CD4-positive, alpha-beta T cell treated with Interleukin-10 for 1 hour (primary cell): ENCODE data around the gene HOXA11.

Source experiments
- DNase-seq: peaks from one replicate; pipeline ENCODE4 v3.0.0-alpha.2; 2020

Gene HOXA11

GRCh38 chr7:27167916-27168264, 17.1 kb downstream of the HOXA11 start:
- no peak for DNase-seq

DNA sequence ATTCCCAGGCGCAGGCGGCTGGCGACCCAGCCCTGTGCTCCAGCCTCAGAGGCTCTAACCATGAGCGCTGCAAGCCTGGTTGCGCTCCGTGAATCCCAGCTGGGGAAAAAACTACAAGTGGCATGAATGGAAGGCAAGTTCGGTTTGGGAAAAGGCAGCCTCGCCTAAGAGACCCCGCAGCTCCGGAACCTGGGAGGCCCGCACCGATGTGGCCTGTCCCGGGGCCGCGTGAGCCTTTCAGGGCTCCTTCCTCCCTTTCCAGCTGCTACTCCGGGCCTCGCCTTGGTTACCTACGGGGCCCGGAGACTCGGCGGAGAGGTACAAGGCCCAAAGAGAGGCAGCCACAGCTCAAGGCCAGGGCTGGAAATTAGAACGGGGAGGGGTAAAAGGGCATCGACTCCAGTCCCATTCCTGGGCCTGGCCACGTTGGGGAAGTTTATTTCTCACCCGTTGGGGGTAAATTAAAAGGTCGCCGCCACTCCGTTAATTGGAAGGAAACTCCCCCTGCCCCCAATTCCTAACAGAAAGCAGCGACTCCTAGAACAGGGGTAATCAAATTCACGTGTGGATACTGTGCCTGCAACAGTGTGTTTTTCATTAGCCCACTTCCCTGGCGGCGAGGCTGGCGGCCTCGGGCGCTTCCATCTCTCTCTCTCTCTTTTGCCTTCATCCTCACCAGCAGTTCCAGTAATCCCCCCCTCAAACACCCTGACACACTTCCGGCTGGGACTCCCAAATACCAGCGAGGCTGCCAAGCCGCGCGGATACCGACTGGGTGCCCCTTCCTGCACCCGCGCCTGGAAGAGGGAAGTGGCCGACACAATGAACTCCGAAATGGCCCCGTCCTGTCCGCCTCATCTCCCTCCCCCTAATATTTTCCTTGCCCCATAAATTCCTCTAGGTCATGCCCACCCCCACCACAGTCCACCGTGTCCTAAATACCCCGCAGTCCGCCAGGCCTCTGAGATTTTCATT, 18.2 kb downstream of the HOXA11 start:
- DNase-seq = no peak

DNA sequence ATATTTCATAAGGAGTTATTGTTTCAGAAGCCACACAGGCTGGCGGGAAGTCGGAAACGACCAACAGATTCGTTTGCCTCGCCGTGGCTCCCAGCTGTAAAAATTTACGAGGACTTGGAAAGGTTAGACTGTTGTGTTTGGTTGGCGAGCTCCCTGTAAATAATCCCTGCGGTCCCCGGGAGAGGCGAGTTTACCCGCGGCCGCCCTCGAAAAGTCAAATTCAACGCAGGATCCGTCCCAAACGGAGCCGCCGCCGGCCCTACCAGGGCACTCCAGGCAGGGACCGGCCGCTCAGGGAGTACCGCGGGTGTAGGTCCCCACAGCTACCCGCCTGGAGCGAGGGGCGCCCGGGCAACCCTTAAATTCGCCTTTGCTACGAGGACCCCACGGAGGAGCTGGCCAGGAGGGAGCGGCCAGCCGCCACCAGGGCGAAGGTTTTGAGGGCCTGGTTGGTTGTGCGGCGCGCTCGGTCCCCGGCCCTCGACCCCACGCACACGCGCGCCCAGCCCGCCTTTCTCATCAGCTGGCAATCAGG, 19.0 kb downstream of the HOXA11 start:
- no peak for DNase-seq

DNA sequence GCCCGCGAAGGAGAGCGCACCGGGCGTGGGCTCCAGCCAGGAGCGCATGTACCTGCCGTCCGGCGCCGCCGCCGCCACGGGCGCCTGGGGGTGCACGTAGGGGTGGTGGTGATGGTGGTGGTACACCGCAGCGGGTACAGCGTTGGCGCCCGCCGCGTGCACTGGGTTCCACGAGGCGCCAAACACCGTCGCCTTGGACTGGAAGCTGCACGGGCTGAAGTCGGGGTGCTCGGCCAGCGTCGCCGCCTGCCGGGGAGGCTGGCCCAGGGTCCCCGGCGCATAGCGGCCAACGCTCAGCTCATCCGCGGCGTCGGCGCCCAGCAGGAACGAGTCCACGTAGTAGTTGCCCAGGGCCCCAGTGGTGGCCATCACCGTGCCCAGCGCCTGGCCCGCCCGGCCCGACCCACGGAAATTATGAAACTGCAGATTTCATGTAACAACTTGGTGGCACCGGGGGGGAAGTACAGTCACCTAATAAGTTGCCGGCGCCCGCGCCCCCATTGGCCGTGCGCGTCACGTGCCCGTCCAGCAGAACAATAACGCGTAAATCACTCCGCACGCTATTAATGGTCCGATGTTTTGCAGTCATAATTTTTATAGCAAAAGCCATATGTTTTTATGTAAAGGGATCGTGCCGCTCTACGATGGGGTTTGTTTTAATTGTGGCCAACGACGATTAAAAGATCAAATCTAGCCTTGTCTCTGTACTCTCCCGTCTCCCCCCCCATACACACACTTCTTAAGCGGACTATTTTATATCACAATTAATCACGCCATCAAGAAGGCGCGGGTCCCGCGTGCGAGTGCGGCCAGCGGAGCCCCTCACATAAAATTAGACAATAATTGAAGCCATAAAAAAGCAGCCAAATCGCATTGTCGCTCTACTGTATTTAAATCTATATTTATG, 19.7 kb downstream of the HOXA11 start, which contains the start of gene HOXA9:
Gene HOXA9 (minus strand): TSS at position 449 of the 907 bp plus-strand sequence. CDS start 80 bp downstream, at position 369.
- no peak for DNase-seq

DNA sequence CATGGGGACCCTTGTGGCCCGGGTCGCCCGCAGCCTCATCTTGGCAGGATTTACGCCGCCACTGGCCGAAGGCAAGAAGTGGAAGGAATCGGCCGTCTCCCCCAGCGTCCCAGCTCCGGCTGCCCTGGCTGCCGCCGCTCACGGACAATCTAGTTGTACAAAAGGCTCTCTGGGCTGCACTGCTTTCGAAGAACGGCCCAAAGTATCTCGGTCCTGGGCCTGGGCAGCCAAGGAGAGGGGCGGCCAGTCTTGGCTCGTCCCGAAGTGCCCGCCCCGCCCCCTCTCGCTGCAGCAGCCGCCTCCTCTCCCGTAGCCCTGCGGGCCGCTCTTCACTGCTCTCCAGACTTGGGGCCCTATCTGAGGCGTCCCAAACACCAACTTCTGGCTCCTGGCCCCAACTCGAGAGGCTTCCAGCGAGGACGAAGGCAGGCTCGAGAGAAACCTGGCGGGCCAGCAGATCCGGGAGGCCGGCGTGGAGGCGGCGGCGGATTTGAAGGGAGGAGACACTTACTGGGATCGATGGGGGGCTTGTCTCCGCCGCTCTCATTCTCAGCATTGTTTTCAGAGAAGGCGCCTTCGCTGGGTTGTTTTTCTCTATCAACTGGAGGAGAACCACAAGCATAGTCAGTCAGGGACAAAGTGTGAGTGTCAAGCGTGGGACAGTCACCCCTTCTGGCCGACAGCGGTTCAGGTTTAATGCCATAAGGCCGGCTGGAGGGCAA, 20.5 kb downstream of the HOXA11 start:
- DNase-seq = no peak

DNA sequence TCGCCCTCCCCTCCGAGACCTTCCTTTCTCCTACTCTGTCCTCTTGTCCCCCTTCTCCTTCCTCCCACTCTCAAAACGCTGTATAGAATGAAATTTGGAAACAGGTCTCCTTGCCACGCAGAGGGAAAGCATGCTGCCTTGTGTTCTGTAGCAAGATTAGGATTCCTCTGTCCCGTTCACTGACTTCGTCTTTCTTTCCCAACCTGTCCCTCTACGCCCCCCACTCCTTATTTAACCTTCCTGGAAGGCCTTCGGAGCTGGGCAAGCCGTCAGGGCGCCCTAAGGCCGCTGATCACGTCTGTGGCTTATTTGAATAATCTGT, 21.0 kb downstream of the HOXA11 start:
- DNase-seq = no peak

- DNase-seq = no peak
These were observed 21.6 kb downstream of the HOXA11 start for GRCh38 chr7:27163288-27164044.

- no peak for DNase-seq
These were observed 22.3 kb downstream of the HOXA11 start for GRCh38 chr7:27162561-27163287.

- no peak for DNase-seq
These were observed 23.1 kb downstream of the HOXA11 start for GRCh38 chr7:27161721-27162560.

- DNase-seq = no peak
These were observed 23.8 kb downstream of the HOXA11 start for GRCh38 chr7:27161214-27161720.

DNA sequence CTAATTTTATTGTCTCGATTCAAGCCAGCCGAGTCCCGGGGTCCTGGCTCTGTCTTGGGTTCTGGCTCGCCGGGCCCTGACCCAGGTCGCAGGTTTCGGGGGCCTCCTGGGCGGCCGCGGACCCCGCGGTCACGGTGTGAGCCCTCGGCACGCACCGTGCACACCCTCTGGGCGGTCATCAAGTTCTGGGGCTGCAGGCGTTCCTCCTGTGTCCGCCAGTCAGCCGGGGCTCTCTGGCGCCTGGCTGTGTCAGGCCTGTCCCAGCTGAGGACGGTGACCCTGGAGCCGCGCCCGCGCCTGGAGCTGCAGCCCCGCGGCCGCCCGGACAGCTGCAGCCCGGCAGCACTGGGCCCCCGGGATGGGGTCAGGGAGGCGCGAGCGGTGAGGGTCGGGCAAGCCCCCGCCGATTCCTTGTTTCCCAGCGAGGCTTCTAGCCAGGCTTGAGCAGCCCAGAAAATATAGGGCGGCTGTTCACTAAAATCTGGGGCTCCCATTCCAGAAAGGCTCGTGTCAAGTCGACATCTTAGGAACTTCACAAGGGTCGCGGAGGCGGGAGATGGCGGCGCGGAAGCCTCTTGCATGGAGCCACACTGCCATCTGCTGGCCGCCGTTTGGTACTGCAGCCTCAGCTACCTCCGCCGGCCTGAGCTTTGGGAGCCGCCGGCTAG, 24.4 kb downstream of the HOXA11 start:
- DNase-seq = peak; percentile 86

GRCh38 chr7:27160145-27160545, 24.9 kb downstream of the HOXA11 start:
- DNase-seq = no peak

GRCh38 chr7:27159266-27160144, 25.5 kb downstream of the HOXA11 start:
- DNase-seq = no peak

DNA sequence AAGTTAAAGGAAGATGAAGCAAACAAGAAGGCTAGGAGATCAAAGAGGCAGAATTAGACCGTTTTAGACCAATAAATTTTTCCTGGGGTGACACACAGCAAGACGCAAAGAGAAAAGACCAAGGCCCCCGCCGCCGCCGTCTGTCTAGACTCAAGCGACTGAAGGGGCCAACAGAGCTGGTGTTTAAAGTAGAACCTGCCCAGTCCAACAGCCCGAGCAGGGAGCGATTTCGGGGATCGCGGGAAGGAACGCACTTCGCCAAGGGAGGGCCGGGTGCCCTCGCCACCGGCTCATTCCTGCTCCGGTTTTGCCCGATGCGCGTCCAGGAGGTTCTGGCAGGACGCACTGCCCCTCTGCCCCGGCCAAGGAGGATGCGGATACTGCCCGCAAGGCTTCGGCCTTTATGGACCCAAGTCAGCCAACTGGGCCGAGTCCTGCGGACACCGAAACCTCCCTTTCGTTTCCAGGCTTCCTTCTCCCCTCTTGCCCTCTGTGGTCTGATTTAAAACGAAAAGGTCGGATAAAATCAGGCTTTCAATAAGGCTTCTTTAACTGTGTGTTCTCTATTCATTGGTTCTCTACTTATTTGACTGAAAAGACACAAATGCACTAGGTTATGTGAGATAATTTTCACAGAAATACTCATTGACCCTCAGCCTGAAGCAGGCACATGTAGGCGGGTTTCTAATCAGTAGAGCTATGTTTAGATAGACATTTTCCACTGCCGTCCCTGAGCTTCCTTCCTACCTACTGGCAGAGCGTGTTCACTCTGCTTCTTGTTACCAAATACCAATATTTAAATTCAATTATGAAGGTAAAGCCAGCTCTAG, 26.4 kb downstream of the HOXA11 start:
- no peak for DNase-seq

GRCh38 chr7:27157702-27158431, 27.2 kb downstream of the HOXA11 start:
- no peak for DNase-seq

GRCh38 chr7:27156916-27157701, 27.9 kb downstream of the HOXA11 start:
- no peak for DNase-seq
